Myocyte (in vitro differentiated cells): ENCODE data around the gene PITPNC1. TPM values are rescaled to one million over a fixed set of nuclear protein-coding genes. Genes with fewer than 3 reads are reported as not detected.
A peak's percentile ranks its signal among the peaks of the same experiment; 100 is the strongest.
"Not testable (repeated sequence)": the region's sequence is repeated elsewhere in the genome, so short reads cannot be mapped to it uniquely, and the experiment has no call there.

ENCODE experiments used
- DNase-seq: peaks from one replicate; pipeline ENCODE4 v3.0.0-alpha.2; 2012; ENCODE audit warnings: low read depth
- microRNA counts: library from miRNA; unstranded; fragments of <30 nt; microRNA quantifications from one replicate; lab custom pipeline; 2016
- microRNA-seq: library from miRNA; unstranded; fragments of <30 nt; microRNA quantifications from one replicate; pipeline ENCODE4, GENCODE V29; 2016
- total RNA-seq: library from RNA; depleted of rRNA; stranded (reverse); fragments of >200 nt; gene quantifications from 2 replicates; pipeline ENCODE4 v1.2.3, GENCODE V29; 2014

PITPNC1 gene
- total RNA-seq, 1 donor from 2014 or later, result 3.8 TPM

GRCh38 chr17:67712375-67712774 lies 335.3 kb downstream of the PITPNC1 start:
- no peak for DNase-seq

- DNase-seq, result no peak
Observed at GRCh38 chr17:67713169-67713568, 336.1 kb downstream of the PITPNC1 start.

- DNase-seq, result no peak
Observed at GRCh38 chr17:67716405-67716798, 339.3 kb downstream of the PITPNC1 start.

GRCh38 chr17:67717192-67717623 lies 340.1 kb downstream of the PITPNC1 start:
- no peak for DNase-seq

- DNase-seq, result peak; percentile 99
Observed at GRCh38 chr17:67717624-67718324, 340.7 kb downstream of the PITPNC1 start, which contains the start of gene NOL11. NOL11 (plus strand) TSS chr17:67717936; CDS start chr17:67717948, 12 bp downstream.

GRCh38 chr17:67718325-67718941 lies 341.4 kb downstream of the PITPNC1 start:
- peak; percentile 50 for DNase-seq

GRCh38 chr17:67725373-67725791 lies 348.3 kb downstream of the PITPNC1 start:
- no peak for DNase-seq

GRCh38 chr17:67725807-67726206 lies 348.7 kb downstream of the PITPNC1 start:
- no peak for DNase-seq

- DNase-seq, result not testable (repeated sequence)
Observed at GRCh38 chr17:67727152-67728039, 350.3 kb downstream of the PITPNC1 start.

GRCh38 chr17:67729903-67730302 lies 352.8 kb downstream of the PITPNC1 start:
- DNase-seq, result no peak

- peak; percentile 1 for DNase-seq
Observed at GRCh38 chr17:67730731-67731130, 353.6 kb downstream of the PITPNC1 start.

GRCh38 chr17:67733449-67733848 lies 356.4 kb downstream of the PITPNC1 start:
- DNase-seq, result no peak

- no peak for DNase-seq
Observed at GRCh38 chr17:67737145-67737544, 360.1 kb downstream of the PITPNC1 start.

GRCh38 chr17:67742025-67742424 lies 364.9 kb downstream of the PITPNC1 start:
- DNase-seq, result no peak

MicroRNAs within 50 kb of the gene (microRNA counts, 767-probe panel; counts per million panel counts)
- microRNA hsa-miR-548aa (lab: Ali Mortazavi, UCI) (not detected), microRNA hsa-miR-548d-3p (lab: Ali Mortazavi, UCI) (not detected), microRNA hsa-miR-548d-5p (lab: Ali Mortazavi, UCI) (not detected)

Small RNA genes within 50 kb of the gene (microRNA-seq; reads per million reads assigned to microRNA genes)
- not detected for gene MIR548AA2
- not detected for gene MIR548D2

Other genes starting within 250 kb of the PITPNC1 start
- 41.9 and 43.7 TPM in 2 replicates for gene HELZ, start 132.1 kb upstream of the PITPNC1 start, total RNA-seq
- 24.5 and 29.7 TPM in 2 replicates for gene PSMD12, start 10.7 kb upstream of the PITPNC1 start, total RNA-seq